GM12872 (cell line): ENCODE data around the gene GCNT3.

Experiments
- CTCF ChIP-seq: IDR thresholded peaks from 3 replicates; pipeline ENCODE4 v1.5.1; 2011; ENCODE audit warnings: low read depth, mild to moderate bottlenecking, low read length, moderate library complexity; ENCODE audit not compliant: insufficient read depth

Gene GCNT3

GRCh38 chr15:59611276-59612260 lies at the start of gene GCNT3:
Gene GCNT3 (plus strand): TSS chr15:59611783. CDS start chr15:59618239, 6,456 bp downstream.
- TF ChIP-seq CTCF: no peak

- no peak for TF ChIP-seq CTCF
Observed at GRCh38 chr15:59562448-59563186, 49.0 kb upstream of the GCNT3 start.

GRCh38 chr15:59565299-59565698 lies 46.3 kb upstream of the GCNT3 start:
- TF ChIP-seq CTCF: no peak

- no peak for TF ChIP-seq CTCF
Observed at GRCh38 chr15:59567324-59567723, 44.3 kb upstream of the GCNT3 start.

GRCh38 chr15:59569477-59569876 lies 42.1 kb upstream of the GCNT3 start:
- no peak for TF ChIP-seq CTCF

- TF ChIP-seq CTCF: no peak
Observed at GRCh38 chr15:59570315-59570714, 41.3 kb upstream of the GCNT3 start.

- no peak for TF ChIP-seq CTCF
Observed at GRCh38 chr15:59571606-59572005, 40.0 kb upstream of the GCNT3 start.
